ENCODE results near the gene C6orf136. TPM values are rescaled to one million over a fixed set of nuclear protein-coding genes. Genes with fewer than 3 reads are reported as not detected.
A peak's percentile ranks its signal among the peaks of the same experiment; 100 is the strongest.
"Not testable (repeated sequence)": the region's sequence is repeated elsewhere in the genome, so short reads cannot be mapped to it uniquely, and the experiment has no call there.

Gene C6orf136
- total RNA-seq, 1 donor from 2014 or later = 6.8 TPM

GRCh38 chr6:30655743-30656094, 8.8 kb downstream of the C6orf136 start:
- no peak for DNase-seq (ENCODE audit: extremely low read depth, low read depth, low spot score)

GRCh38 chr6:30656513-30656912, 9.6 kb downstream of the C6orf136 start:
- DNase-seq (ENCODE audit: extremely low read depth, low read depth, low spot score) = no peak

- no peak for DNase-seq (ENCODE audit: extremely low read depth, low read depth, low spot score)
Observed at GRCh38 chr6:30657454-30657853, 10.5 kb downstream of the C6orf136 start.

- DNase-seq (ENCODE audit: extremely low read depth, low read depth, low spot score) = not testable (repeated sequence)
Observed at GRCh38 chr6:30657922-30658321, 11.0 kb downstream of the C6orf136 start.

- no peak for DNase-seq (ENCODE audit: extremely low read depth, low read depth, low spot score)
Observed at GRCh38 chr6:30664994-30665767, 18.2 kb downstream of the C6orf136 start.

- DNase-seq (ENCODE audit: extremely low read depth, low read depth, low spot score) = not testable (repeated sequence)
Observed at GRCh38 chr6:30666300-30666699, 19.4 kb downstream of the C6orf136 start.

- no peak for DNase-seq (ENCODE audit: extremely low read depth, low read depth, low spot score)
Observed at GRCh38 chr6:30670760-30671527, 24.0 kb downstream of the C6orf136 start.

GRCh38 chr6:30672445-30673253, 25.7 kb downstream of the C6orf136 start, which contains the start of gene DHX16:
DHX16 (minus strand) TSS chr6:30673006; CDS start chr6:30672841, 165 bp downstream.
- peak; percentile 98 for DNase-seq (ENCODE audit: extremely low read depth, low read depth, low spot score)

GRCh38 chr6:30676660-30677285, 29.8 kb downstream of the C6orf136 start:
- DNase-seq (ENCODE audit: extremely low read depth, low read depth, low spot score) = no peak

- no peak for DNase-seq (ENCODE audit: extremely low read depth, low read depth, low spot score)
Observed at GRCh38 chr6:30678964-30679726, 32.2 kb downstream of the C6orf136 start.

GRCh38 chr6:30679765-30680535, 33.0 kb downstream of the C6orf136 start:
- no peak for DNase-seq (ENCODE audit: extremely low read depth, low read depth, low spot score)

GRCh38 chr6:30681766-30682142, 34.8 kb downstream of the C6orf136 start:
- DNase-seq (ENCODE audit: extremely low read depth, low read depth, low spot score) = no peak

GRCh38 chr6:30682143-30683117, 35.5 kb downstream of the C6orf136 start:
- DNase-seq (ENCODE audit: extremely low read depth, low read depth, low spot score) = no peak

- no peak for DNase-seq (ENCODE audit: extremely low read depth, low read depth, low spot score)
Observed at GRCh38 chr6:30683183-30683979, 36.4 kb downstream of the C6orf136 start.

- no peak for DNase-seq (ENCODE audit: extremely low read depth, low read depth, low spot score)
Observed at GRCh38 chr6:30683980-30684338, 37.0 kb downstream of the C6orf136 start.

- DNase-seq (ENCODE audit: extremely low read depth, low read depth, low spot score) = no peak
Observed at GRCh38 chr6:30684386-30685156, 37.6 kb downstream of the C6orf136 start.
